Mesothelial cell of epicardium (in vitro differentiated cells): Measurements from ENCODE around the gene SLC1A6. TPM values are rescaled to one million over a fixed set of nuclear protein-coding genes. Genes with fewer than 3 reads are reported as not detected.
"Not testable (repeated sequence)": the region's sequence is repeated elsewhere in the genome, so short reads cannot be mapped to it uniquely, and the experiment has no call there.

Experiments used
- DNase-seq, 2 experiments: peaks; one replicate each; pipeline ENCODE4 v3.0.0; 2021; ENCODE audit warnings: low spot score in 2 of 2; ENCODE audit not compliant: unreplicated experiment in 2 of 2
- H3K27ac Mint-ChIP-seq: 2 replicates; pipeline ENCODE4 v1.8.0; 2021; ENCODE audit warnings: mixed read lengths
- H3K27me3 Mint-ChIP-seq: 2 replicates; pipeline ENCODE4 v1.8.0; 2021; ENCODE audit warnings: low read depth, mixed read lengths
- H3K36me3 Mint-ChIP-seq: 2 replicates; pipeline ENCODE4 v1.8.0; 2021; ENCODE audit warnings: mixed read lengths
- H3K4me1 Mint-ChIP-seq: 2 replicates; pipeline ENCODE4 v1.8.0; 2021; ENCODE audit warnings: mixed read lengths
- H3K4me3 Mint-ChIP-seq: 2 replicates; pipeline ENCODE4 v1.8.0; 2021; ENCODE audit warnings: mild to moderate bottlenecking, moderate library complexity, mixed read lengths
- H3K9me3 Mint-ChIP-seq: 2 replicates; pipeline ENCODE4 v1.8.0; 2021; ENCODE audit warnings: mixed read lengths
- CTCF ChIP-seq: fragments of 200-600 bp; sonication (generic); IDR thresholded peaks from one replicate; pipeline ENCODE4 v1.5.0; 2021; ENCODE audit warnings: antibody characterized with exemption; ENCODE audit not compliant: unreplicated experiment
- total RNA-seq: library from RNA; stranded (reverse); gene quantifications from 3 replicates; pipeline ENCODE4 v1.2.1, GENCODE V29; 2021

Gene SLC1A6
- total RNA-seq, 1 donor from 2014 or later, result 0.42 TPM

GRCh38 chr19:14954071-14954655, 25.5 kb downstream of the SLC1A6 start:
- H3K4me1 Mint-ChIP-seq, result no peaks in the 10 kb centered on the region
- no peak for DNase-seq
- no peaks in the 10 kb centered on the region for H3K27me3 Mint-ChIP-seq
- TF ChIP-seq CTCF, result no peak
- peaks cover 1% of the 10 kb centered on the region for H3K36me3 Mint-ChIP-seq
- no peak overlapping the region for H3K27ac Mint-ChIP-seq
- H3K9me3 Mint-ChIP-seq, result peaks cover 38% of the 10 kb centered on the region
- H3K4me3 Mint-ChIP-seq, result no peak overlapping the region

- Mint-ChIP-seq H3K27ac (no peak overlapping the region), H3K9me3 (peaks cover 40% of the 10 kb centered on the region), H3K4me3 (no peak overlapping the region), H3K36me3 (peaks cover 1% of the 10 kb centered on the region), H3K4me1 (no peaks in the 10 kb centered on the region), H3K27me3 (no peaks in the 10 kb centered on the region)
- no peak for DNase-seq
- no peak for TF ChIP-seq CTCF
These were observed 26.9 kb downstream of the SLC1A6 start for GRCh38 chr19:14952767-14953166.

- Mint-ChIP-seq H3K36me3 (no peaks in the 10 kb centered on the region), H3K27ac (no peak overlapping the region), H3K4me1 (no peaks in the 10 kb centered on the region), H3K4me3 (no peak overlapping the region), H3K27me3 (no peaks in the 10 kb centered on the region), H3K9me3 (peaks cover 35% of the 10 kb centered on the region)
- DNase-seq, result no peak
- TF ChIP-seq CTCF, result no peak
These were observed 29.2 kb downstream of the SLC1A6 start for GRCh38 chr19:14950421-14950820.

DNA sequence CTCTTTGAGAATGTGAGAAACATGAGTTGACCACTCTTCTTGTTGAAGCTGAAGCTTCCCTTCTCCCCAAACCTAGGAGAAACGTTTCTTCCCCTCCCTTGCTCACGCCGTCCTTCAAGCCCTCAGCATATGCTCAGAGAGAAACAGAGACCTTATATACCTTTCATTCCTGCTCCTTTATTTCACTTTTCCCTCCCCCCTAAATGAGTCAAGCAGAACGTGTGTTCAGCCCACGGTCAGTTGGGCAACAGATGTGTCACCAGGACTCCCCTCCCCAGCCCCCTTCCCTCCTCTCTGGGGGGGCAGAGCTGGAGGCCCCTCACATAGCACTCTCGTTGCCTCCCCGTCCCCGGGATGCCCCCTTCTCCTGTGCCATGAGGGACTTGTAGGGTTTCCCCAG, 29.8 kb downstream of the SLC1A6 start:
- Mint-ChIP-seq H3K27me3 (no peaks in the 10 kb centered on the region), H3K9me3 (peaks cover 33% of the 10 kb centered on the region), H3K36me3 (no peaks in the 10 kb centered on the region), H3K4me3 (no peak overlapping the region), H3K27ac (no peak overlapping the region), H3K4me1 (no peaks in the 10 kb centered on the region)
- no peak for TF ChIP-seq CTCF
- no peak for DNase-seq

DNA sequence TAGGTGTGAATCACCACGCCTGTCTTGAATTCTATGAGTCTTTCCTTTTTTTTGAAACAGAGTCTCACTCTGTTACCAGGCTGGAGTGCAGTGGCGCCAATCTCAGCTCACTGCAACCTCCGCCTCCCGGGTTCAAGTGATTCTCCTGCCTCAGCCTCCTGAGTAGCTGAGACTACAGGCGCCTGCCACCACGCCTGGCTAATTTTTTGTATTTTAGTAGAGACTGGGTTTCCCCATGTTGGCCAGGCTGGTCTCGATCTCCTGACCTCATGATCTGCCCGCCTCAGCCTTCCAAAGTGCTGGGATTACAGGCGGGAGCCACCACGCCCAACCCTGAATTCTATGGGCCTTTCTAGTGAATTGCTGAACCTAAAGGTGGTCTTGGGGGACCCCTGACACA, 30.3 kb downstream of the SLC1A6 start:
- H3K4me1 Mint-ChIP-seq, H3K4me3 Mint-ChIP-seq, DNase-seq, H3K36me3 Mint-ChIP-seq, H3K27me3 Mint-ChIP-seq, H3K27ac Mint-ChIP-seq: not testable (repeated sequence)
- peaks cover 33% of the 10 kb centered on the region for H3K9me3 Mint-ChIP-seq

DNA sequence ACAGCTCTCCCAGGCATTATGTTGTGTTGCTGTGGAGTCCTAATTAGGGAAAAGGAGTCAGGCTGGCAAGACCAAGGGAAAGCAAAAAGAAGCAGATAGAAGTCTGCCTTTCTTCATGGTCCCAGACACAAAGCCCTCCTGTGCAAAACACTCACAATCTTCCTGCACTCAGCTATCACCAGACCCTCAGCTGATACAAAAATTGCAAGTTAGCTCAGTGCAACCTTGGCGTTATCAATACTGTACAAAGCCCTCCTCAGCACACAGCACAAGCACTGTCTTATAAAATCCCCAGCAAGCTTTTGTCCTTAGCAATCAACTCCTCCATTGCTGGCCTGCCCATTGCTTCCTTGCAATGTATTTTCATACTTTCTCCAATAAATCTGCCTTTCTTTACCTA, 35.2 kb downstream of the SLC1A6 start:
- Mint-ChIP-seq H3K9me3 (peaks cover 44% of the 10 kb centered on the region), H3K27ac (no peak overlapping the region), H3K4me1 (no peaks in the 10 kb centered on the region), H3K27me3 (no peaks in the 10 kb centered on the region), H3K4me3 (no peak overlapping the region), H3K36me3 (peaks cover 2% of the 10 kb centered on the region)
- TF ChIP-seq CTCF, result no peak
- DNase-seq, result no peak
